ENCODE measurements around the gene SCAMP2. TPM values are rescaled to one million over a fixed set of nuclear protein-coding genes. Genes with fewer than 3 reads are reported as not detected.
A peak's percentile ranks its signal among the peaks of the same experiment; 100 is the strongest.

Gene SCAMP2
- total RNA-seq, 4 donors from 2014 or later: 154 to 234 (median 193) TPM

DNA sequence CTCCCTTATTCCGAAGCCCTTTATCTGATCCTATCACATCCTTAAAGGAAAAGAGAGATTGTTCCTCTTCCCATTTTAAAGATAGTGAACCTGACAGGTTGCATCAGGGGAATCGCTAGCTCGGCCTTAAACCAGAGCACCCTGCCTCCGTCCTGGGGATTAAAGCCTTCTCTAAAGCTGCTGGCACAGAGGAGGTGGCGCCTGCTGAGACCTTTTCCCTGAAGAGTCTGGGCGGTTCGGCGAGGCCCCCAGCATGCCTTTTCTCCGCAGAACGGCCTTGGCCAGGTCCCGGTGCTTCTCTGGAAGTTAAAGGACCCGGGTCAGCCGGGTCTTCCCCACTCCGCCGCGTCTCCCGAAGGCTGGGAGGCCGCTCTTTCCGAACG is 32.9 kb upstream of the SCAMP2 start:
- Histone ChIP-seq H3K4me3 (peak overlapping the region; percentile 79 to 88 (median 80)), H3K27ac (peak overlapping the region; percentile 94 to 98 (median 96)), H3K4me1 (peaks cover 14 to 37% (median 27%) of the 10 kb centered on the region in 4 donors), H3K27me3 (no peaks in the 10 kb centered on the region), H3K36me3 (peaks cover 0 to 11% (median 4%) of the 10 kb centered on the region in 4 donors), H3K9me3 (no peaks in the 10 kb centered on the region)
- peak; percentile 36 for DNase-seq
- intact Hi-C loops (cut with DNase I; ENCODE audit: low total_unique reads) (no loop called here), in situ Hi-C loops (cut with MboI; ENCODE audit: low pct_ligation_motif_present in 1 of 4, low pct_unique_long_range_greater_than_20kb in 1 of 4, low sequenced_read_pairs in 3 of 4) (loop anchor here in 1 of 4 donors (10.0 kb wide), 1 partner anchor 71 kb away; no protein-coding TSS in a partner anchor)
- WGBS, 2 donors (ENCODE audit: low coverage in 1 of 2): 0 to 1% methylated on average over 1 to 20 of the region's 20 CpGs
- TF ChIP-seq EP300 (IDR thresholded peaks at IDR 0.05; ENCODE audit: low read depth) (no peak), POLR2A (IDR thresholded peaks at IDR 0.05) (no peak), POLR2AphosphoS5 (IDR thresholded peaks at IDR 0.05) (no peak)
- TF ChIP-seq, protein P1, sequence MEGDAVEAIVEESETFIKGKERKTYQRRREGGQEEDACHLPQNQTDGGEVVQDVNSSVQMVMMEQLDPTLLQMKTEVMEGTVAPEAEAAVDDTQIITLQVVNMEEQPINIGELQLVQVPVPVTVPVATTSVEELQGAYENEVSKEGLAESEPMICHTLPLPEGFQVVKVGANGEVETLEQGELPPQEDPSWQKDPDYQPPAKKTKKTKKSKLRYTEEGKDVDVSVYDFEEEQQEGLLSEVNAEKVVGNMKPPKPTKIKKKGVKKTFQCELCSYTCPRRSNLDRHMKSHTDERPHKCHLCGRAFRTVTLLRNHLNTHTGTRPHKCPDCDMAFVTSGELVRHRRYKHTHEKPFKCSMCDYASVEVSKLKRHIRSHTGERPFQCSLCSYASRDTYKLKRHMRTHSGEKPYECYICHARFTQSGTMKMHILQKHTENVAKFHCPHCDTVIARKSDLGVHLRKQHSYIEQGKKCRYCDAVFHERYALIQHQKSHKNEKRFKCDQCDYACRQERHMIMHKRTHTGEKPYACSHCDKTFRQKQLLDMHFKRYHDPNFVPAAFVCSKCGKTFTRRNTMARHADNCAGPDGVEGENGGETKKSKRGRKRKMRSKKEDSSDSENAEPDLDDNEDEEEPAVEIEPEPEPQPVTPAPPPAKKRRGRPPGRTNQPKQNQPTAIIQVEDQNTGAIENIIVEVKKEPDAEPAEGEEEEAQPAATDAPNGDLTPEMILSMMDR (IDR thresholded peaks at IDR 0.05): no peak

DNA sequence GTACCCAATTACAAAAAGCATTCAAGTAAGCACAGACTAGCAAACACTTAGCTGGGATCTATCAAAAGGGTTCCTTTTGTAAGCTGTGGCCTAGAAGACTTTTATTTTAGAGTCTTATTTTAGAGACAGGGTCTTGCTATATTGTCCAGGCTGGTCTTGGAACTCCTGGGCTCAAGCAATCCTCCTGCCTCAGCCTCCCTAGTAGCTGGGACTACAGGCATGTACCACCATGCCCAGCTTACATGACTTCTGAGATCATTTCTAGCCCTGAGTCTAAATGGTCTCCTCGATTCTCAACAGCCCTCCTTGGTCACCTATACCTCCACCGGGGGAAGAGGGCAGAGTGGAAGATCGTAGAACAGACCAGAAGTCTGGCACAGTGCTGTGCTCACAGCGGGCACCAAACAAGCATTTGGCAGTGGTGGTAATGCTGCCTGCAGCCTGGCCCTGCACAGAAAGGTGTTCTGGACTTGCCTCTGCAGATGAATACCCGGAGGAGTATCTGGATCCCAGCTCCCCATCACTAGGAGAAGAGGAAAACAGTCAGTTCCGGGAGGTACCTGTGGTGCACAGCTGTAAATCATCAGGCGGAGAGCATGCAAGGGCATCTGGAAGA is 31.1 kb upstream of the SCAMP2 start:
- H3K9me3 ChIP-seq: no peaks in the 10 kb centered on the region
- no peaks in the 10 kb centered on the region for H3K27me3 ChIP-seq
- in situ Hi-C loops (cut with MboI; ENCODE audit: low pct_ligation_motif_present in 1 of 4, low pct_unique_long_range_greater_than_20kb in 1 of 4, low sequenced_read_pairs in 3 of 4): loop anchor here in 1 of 4 donors (10.0 kb wide), 1 partner anchor 69 kb away; no protein-coding TSS in a partner anchor
- TF ChIP-seq POLR2AphosphoS5 (IDR thresholded peaks at IDR 0.05): no peak
- peaks cover 0 to 20% (median 4%) of the 10 kb centered on the region in 4 donors for H3K36me3 ChIP-seq
- no peak for DNase-seq
- no peak overlapping the region for H3K27ac ChIP-seq
- no peak overlapping the region for H3K4me3 ChIP-seq
- intact Hi-C loops (cut with DNase I; ENCODE audit: low total_unique reads): no loop called here
- 87% methylated on average over 7 of the region's 7 CpGs; no CpG with 5 or more reads in 1 of the 2 donors for WGBS, 2 donors (ENCODE audit: low coverage in 1 of 2)
- peaks cover 14 to 38% (median 27%) of the 10 kb centered on the region in 4 donors for H3K4me1 ChIP-seq

DNA sequence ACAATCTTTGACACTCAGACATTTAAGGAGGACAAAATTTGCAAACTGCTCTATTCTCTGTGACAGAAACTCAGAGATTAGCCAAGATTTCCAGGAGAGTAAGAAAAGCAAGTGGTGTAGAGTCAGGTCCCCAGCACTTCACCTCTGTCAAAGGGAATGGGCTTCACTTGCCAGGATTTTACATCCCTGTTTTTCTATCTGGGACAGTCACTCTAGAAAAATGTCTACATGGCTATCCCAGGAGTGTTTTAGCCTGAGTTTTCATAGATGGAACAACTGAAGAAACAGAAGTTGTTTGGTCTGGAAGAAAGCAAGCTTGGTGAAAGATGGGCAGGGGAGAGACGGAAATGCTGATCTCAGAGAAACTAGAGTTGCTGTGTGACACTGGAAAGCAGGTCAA is 30.5 kb upstream of the SCAMP2 start:
- TF ChIP-seq, protein P1 (IDR thresholded peaks at IDR 0.05): no peak
- no peak for TF ChIP-seq EP300 (IDR thresholded peaks at IDR 0.05; ENCODE audit: low read depth)
- TF ChIP-seq POLR2AphosphoS5 (IDR thresholded peaks at IDR 0.05): no peak
- TF ChIP-seq POLR2A (IDR thresholded peaks at IDR 0.05): no peak
- DNase-seq: no peak
- H3K9me3 ChIP-seq: no peaks in the 10 kb centered on the region
- H3K27ac ChIP-seq: no peak overlapping the region
- peaks cover 14 to 38% (median 27%) of the 10 kb centered on the region in 4 donors for H3K4me1 ChIP-seq
- H3K36me3 ChIP-seq: peaks cover 0 to 26% (median 4%) of the 10 kb centered on the region in 4 donors
- H3K27me3 ChIP-seq: no peaks in the 10 kb centered on the region
- H3K4me3 ChIP-seq: no peak overlapping the region
- in situ Hi-C loops (cut with MboI; ENCODE audit: low pct_ligation_motif_present in 1 of 4, low pct_unique_long_range_greater_than_20kb in 1 of 4, low sequenced_read_pairs in 3 of 4) (loop anchor here in 1 of 4 donors (10.0 kb wide), 1 partner anchor 69 kb away; no protein-coding TSS in a partner anchor), intact Hi-C loops (cut with DNase I; ENCODE audit: low total_unique reads) (no loop called here)
- 83 to 88% methylated on average over 1 of the region's 1 CpG for WGBS, 2 donors (ENCODE audit: low coverage in 1 of 2)

DNA sequence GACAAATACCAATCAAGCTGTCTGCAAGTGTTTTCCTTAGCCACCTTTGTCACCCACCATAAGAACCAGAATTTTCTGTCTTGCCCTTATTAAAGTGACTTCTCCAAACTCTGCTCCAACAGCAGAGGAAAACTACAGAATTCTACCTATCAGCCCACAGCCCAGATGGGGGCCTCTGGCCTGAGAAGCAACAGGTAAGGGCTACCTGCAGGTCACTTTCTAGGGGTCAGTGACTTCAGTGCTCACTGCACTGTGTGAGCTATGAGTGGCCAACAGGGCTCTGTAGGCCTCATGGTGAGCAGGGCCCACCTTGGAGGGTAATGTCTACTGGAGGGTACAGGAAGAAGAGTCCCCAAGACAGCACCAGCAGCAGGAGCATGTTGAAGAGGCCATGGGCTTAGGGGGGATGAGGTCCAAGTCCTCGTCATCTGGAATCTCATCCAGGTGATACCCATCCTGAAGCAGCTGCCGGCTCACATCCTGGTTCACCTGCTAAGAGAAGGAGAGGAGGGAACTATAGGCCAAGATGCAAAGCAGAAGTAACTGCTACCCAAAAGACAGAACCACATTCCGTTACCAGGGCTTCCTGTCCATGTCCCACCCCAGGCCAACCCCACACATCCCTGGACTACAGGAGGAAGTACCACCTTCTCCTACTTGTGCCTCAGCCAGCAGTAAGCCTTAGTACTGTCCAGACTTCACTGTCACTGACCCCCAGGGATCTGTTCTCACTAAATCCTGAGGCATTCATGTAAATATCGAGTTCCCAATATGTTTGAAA is 29.3 kb upstream of the SCAMP2 start:
- TF ChIP-seq POLR2A (IDR thresholded peaks at IDR 0.05) (no peak), POLR2AphosphoS5 (IDR thresholded peaks at IDR 0.05) (no peak), EP300 (IDR thresholded peaks at IDR 0.05; ENCODE audit: low read depth) (no peak)
- TF ChIP-seq, protein P1 (IDR thresholded peaks at IDR 0.05): no peak
- Histone ChIP-seq H3K27me3 (no peaks in the 10 kb centered on the region), H3K4me3 (no peak overlapping the region), H3K27ac (peak overlapping the region in 3 of 4 donors; percentile 13 to 54 (median 29)), H3K36me3 (peaks cover 0 to 26% (median 4%) of the 10 kb centered on the region in 4 donors), H3K9me3 (no peaks in the 10 kb centered on the region), H3K4me1 (peaks cover 13 to 36% (median 24%) of the 10 kb centered on the region in 4 donors)
- in situ Hi-C loops (cut with MboI; ENCODE audit: low pct_ligation_motif_present in 1 of 4, low pct_unique_long_range_greater_than_20kb in 1 of 4, low sequenced_read_pairs in 3 of 4) (loop anchor here in 1 of 4 donors (10.0 kb wide), 1 partner anchor 68 kb away; no protein-coding TSS in a partner anchor), intact Hi-C loops (cut with DNase I; ENCODE audit: low total_unique reads) (no loop called here)
- DNase-seq: no peak
- 85% methylated on average over 4 of the region's 4 CpGs; no CpG with 5 or more reads in 1 of the 2 donors for WGBS, 2 donors (ENCODE audit: low coverage in 1 of 2)
